ENCODE results near the gene MFRP. TPM values are rescaled to one million over a fixed set of nuclear protein-coding genes. Genes with fewer than 3 reads are reported as not detected.

MFRP gene
- total and polyA plus RNA-seq, 11 donors, result 0.04 TPM; not detected in 10

- H3K9me3 ChIP-seq, result no peaks in the 10 kb centered on the region
- intact Hi-C loops (cut with DNase I), result loop anchor here in 1 of 10 donors (2.0 kb wide), 1 partner anchor 16 kb away; no protein-coding TSS in a partner anchor
- no peak for ATAC-seq
- peaks cover 0 to 96% (median 67%) of the 10 kb centered on the region in 12 donors for H3K4me1 ChIP-seq
- DNase-seq, result peak in 1 of 5 donors; percentile 36
- H3K4me3 ChIP-seq, result no peak overlapping the region
- H3K27ac ChIP-seq, result peak overlapping the region in 10 of 12 donors; percentile 33 to 100 (median 95)
- no peaks in the 10 kb centered on the region for H3K36me3 ChIP-seq
- TF ChIP-seq CTCF (IDR thresholded peaks at IDR 0.05), result no peak
- TF ChIP-seq POLR2A (IDR thresholded peaks at IDR 0.05), result no peak
- no peaks in the 10 kb centered on the region for H3K27me3 ChIP-seq
- 61 to 71% (median 66%) methylated on average over 22 to 23 of the region's 23 CpGs for WGBS, 4 donors
Observed at GRCh38 chr11:119373059-119373920, 26.8 kb upstream of the MFRP start.

GRCh38 chr11:119372260-119373058 is 26.0 kb upstream of the MFRP start:
- DNase-seq, result peak in 3 of 5 donors; percentile 43 to 65 (median 51)
- intact Hi-C loops (cut with DNase I), result loop anchor here in 1 of 10 donors (2.0 kb wide), 1 partner anchor 16 kb away; no protein-coding TSS in a partner anchor

GRCh38 chr11:119371778-119372182 is 25.3 kb upstream of the MFRP start:
- peak in 2 of 5 donors; percentile 53 to 67 for DNase-seq
- Histone ChIP-seq H3K4me3 (no peak overlapping the region), H3K27ac (peak overlapping the region in 11 of 12 donors; percentile 33 to 100 (median 92)), H3K4me1 (peaks cover 0 to 100% (median 80%) of the 10 kb centered on the region in 12 donors), H3K27me3 (peaks cover 0 to 4% (median 0%) of the 10 kb centered on the region in 9 donors), H3K9me3 (no peaks in the 10 kb centered on the region), H3K36me3 (no peaks in the 10 kb centered on the region)
- TF ChIP-seq CTCF (IDR thresholded peaks at IDR 0.05) (peak in 9 of 12 donors; percentile 16 to 47 (median 26)), POLR2A (IDR thresholded peaks at IDR 0.05) (no peak)
- intact Hi-C loops (cut with DNase I), result loop anchor here in 1 of 10 donors (2.0 kb wide), 1 partner anchor 15 kb away; no protein-coding TSS in a partner anchor
- WGBS, 4 donors, result 43 to 53% (median 45%) methylated on average over 8 of the region's 8 CpGs
- ATAC-seq, result peak in 3 of 4 donors; percentile 8 to 27 (median 9)

More at GRCh38 chr11:119372260-119373058, 26.0 kb upstream of the MFRP start:
- H3K36me3 ChIP-seq, result no peaks in the 10 kb centered on the region
- no peaks in the 10 kb centered on the region for H3K9me3 ChIP-seq
- peak overlapping the region in 1 of 12 donors; percentile 1 for H3K4me3 ChIP-seq
- H3K4me1 ChIP-seq, result peaks cover 0 to 99% (median 75%) of the 10 kb centered on the region in 12 donors
- no peak for ATAC-seq
- H3K27ac ChIP-seq, result peak overlapping the region in 10 of 12 donors; percentile 33 to 100 (median 94)
- TF ChIP-seq POLR2A (IDR thresholded peaks at IDR 0.05) (no peak), CTCF (IDR thresholded peaks at IDR 0.05) (no peak)
- H3K27me3 ChIP-seq, result no peaks in the 10 kb centered on the region
- WGBS, 4 donors, result 57 to 74% (median 69%) methylated on average over 10 to 26 of the region's 26 CpGs
